ENCODE data around the gene POLD4. TPM values are rescaled to one million over a fixed set of nuclear protein-coding genes. Genes with fewer than 3 reads are reported as not detected.

POLD4 gene
- total RNA-seq, 4 donors from 2014 or later = 57.4 to 115 (median 87.9) TPM

DNA sequence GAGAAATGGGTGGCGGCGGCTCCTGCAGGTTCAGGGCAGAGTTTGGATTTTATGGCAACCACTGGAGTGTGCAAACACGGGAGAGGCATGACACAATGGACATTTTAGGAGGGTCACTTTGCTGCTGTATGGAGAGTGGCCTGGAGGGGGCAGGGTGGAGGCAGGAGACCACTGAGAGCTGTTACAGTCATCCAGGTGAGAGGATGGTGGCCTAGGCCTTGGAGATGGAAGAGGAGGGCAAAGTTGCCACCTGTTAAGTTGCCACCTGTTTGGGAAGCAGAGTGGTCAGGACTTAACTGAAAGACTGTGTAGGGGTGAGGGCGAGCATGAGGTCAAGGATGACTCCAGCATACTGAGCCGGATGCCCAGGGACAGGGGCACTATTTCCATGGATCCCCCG, 36.1 kb upstream of the POLD4 start:
- Histone ChIP-seq H3K27me3 (peaks cover 0 to 8% (median 0%) of the 10 kb centered on the region in 3 donors), H3K9me3 (no peaks in the 10 kb centered on the region), H3K4me1 (peaks cover 5 to 15% of the 10 kb centered on the region in 2 donors), H3K36me3 (no peaks in the 10 kb centered on the region), H3K27ac (no peak overlapping the region), H3K4me3 (no peak overlapping the region)
- intact Hi-C loops (cut with DNase I; ENCODE audit: low total_unique reads) = no loop called here
- ATAC-seq (no peak), DNase-seq (no peak)
- TF ChIP-seq, protein P1, sequence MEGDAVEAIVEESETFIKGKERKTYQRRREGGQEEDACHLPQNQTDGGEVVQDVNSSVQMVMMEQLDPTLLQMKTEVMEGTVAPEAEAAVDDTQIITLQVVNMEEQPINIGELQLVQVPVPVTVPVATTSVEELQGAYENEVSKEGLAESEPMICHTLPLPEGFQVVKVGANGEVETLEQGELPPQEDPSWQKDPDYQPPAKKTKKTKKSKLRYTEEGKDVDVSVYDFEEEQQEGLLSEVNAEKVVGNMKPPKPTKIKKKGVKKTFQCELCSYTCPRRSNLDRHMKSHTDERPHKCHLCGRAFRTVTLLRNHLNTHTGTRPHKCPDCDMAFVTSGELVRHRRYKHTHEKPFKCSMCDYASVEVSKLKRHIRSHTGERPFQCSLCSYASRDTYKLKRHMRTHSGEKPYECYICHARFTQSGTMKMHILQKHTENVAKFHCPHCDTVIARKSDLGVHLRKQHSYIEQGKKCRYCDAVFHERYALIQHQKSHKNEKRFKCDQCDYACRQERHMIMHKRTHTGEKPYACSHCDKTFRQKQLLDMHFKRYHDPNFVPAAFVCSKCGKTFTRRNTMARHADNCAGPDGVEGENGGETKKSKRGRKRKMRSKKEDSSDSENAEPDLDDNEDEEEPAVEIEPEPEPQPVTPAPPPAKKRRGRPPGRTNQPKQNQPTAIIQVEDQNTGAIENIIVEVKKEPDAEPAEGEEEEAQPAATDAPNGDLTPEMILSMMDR (IDR thresholded peaks at IDR 0.05 in 4 of 5, conservative IDR thresholded peaks at IDR 0.05 in 1 of 5) = peak in 4 of 5 experiments; percentile 42 to 59 (median 49)
- no peak for TF ChIP-seq POLR2A (IDR thresholded peaks at IDR 0.05)
- in situ Hi-C loops (cut with MboI; ENCODE audit: low sequenced_read_pairs in 4 of 4) = loop anchor here in 3 of 4 donors (5.0 to 10.0 kb wide), 2 partner anchors 37 to 125 kb away; partner anchors contain the start of genes POLD4 (in 3 of the 3) and GRK2 (in 1 of the 3)

DNA sequence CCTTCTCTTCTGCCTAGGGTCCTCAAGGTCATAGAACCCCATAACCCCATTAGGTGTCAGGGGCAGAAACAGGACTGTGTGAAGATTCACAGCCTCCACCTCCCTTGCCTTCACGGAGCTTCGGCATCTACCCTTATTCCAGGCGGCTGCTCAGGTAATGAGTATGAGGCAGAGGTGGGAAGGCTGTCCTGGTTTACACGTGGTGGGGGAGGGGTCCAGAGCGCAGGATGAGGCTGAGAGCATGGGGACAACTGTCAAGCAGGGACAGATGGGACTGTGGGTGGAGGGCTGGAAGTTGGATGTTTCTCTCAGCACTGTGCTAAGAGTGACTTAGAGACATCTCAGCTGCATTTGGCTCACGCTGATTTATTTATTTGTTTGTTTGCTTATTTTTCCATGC, 34.2 kb upstream of the POLD4 start:
- TF ChIP-seq, protein P1 (IDR thresholded peaks at IDR 0.05 in 4 of 5, conservative IDR thresholded peaks at IDR 0.05 in 1 of 5) = no peak
- TF ChIP-seq POLR2A (IDR thresholded peaks at IDR 0.05) = no peak
- Histone ChIP-seq H3K27ac (no peak overlapping the region), H3K9me3 (no peaks in the 10 kb centered on the region), H3K36me3 (no peaks in the 10 kb centered on the region), H3K4me1 (peaks cover 3 to 13% of the 10 kb centered on the region in 2 donors), H3K27me3 (peaks cover 0 to 10% (median 0%) of the 10 kb centered on the region in 3 donors), H3K4me3 (no peak overlapping the region)
- no peak for ATAC-seq
- no peak for DNase-seq
- in situ Hi-C loops (cut with MboI; ENCODE audit: low sequenced_read_pairs in 4 of 4) (loop anchor here in 3 of 4 donors (5.0 to 10.0 kb wide), 2 partner anchors 35 to 123 kb away; partner anchors contain the start of genes POLD4 (in 3 of the 3) and GRK2 (in 1 of the 3)), intact Hi-C loops (cut with DNase I; ENCODE audit: low total_unique reads) (no loop called here)

DNA sequence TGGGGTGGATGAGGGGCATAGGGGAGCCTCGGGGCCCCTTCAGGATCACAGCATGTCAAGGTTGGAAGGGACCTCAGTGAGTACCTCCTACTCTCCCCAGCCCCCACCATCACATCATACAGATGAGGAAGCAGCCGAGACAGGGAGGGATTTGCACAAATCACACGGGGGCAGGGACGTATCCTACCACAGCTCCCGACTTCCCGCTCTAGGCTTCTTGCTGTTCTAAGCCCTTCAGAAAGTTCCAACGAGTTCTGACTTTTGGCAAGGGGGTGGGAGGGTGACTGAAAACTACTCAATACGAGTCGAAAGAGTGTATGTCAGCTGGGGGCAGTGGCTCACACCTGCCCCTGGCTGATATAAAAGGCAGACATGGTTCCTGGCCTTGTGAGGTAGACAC, 33.7 kb upstream of the POLD4 start:
- ATAC-seq (no peak), DNase-seq (no peak)
- Histone ChIP-seq H3K36me3 (no peaks in the 10 kb centered on the region), H3K27ac (no peak overlapping the region), H3K27me3 (peaks cover 0 to 10% (median 0%) of the 10 kb centered on the region in 3 donors), H3K9me3 (no peaks in the 10 kb centered on the region), H3K4me3 (no peak overlapping the region), H3K4me1 (peaks cover 0 to 9% of the 10 kb centered on the region in 2 donors)
- in situ Hi-C loops (cut with MboI; ENCODE audit: low sequenced_read_pairs in 4 of 4) = loop anchor here in 3 of 4 donors (5.0 to 10.0 kb wide), 2 partner anchors 35 to 122 kb away; partner anchors contain the start of genes POLD4 (in 3 of the 3) and GRK2 (in 1 of the 3)
- TF ChIP-seq, protein P1 (IDR thresholded peaks at IDR 0.05 in 4 of 5, conservative IDR thresholded peaks at IDR 0.05 in 1 of 5) = no peak
- TF ChIP-seq POLR2A (IDR thresholded peaks at IDR 0.05) = no peak
- intact Hi-C loops (cut with DNase I; ENCODE audit: low total_unique reads) = no loop called here

DNA sequence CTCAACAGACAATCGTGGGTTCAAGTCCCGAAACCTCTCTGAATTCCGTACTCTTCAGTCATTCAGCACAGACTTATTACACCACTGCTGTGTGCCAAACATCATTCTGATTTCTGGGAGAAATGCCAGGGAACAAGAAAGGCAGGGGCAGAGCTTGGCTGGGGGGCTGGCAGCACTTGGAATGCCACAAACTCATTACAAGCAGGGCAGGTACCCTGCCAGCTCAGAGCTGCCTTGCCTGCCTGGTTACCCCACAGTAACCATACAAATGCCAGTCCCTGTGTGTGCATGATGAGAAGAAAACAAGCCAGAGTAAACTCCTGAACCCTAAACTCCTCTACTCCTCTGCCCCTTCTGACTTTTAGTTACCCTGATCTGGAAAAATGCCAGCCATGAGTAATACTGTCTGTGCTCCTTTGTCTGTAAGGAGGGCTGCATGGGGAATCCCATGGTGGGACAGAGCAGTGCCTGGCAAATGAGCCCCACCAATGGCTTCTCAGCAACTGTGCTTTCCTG, 31.6 kb upstream of the POLD4 start:
- Histone ChIP-seq H3K9me3 (no peaks in the 10 kb centered on the region), H3K4me1 (no peaks in the 10 kb centered on the region), H3K4me3 (no peak overlapping the region), H3K27me3 (peaks cover 0 to 10% (median 0%) of the 10 kb centered on the region in 3 donors), H3K27ac (no peak overlapping the region), H3K36me3 (no peaks in the 10 kb centered on the region)
- intact Hi-C loops (cut with DNase I; ENCODE audit: low total_unique reads) = no loop called here
- TF ChIP-seq, protein P1 (IDR thresholded peaks at IDR 0.05 in 4 of 5, conservative IDR thresholded peaks at IDR 0.05 in 1 of 5) = no peak
- no peak for TF ChIP-seq POLR2A (IDR thresholded peaks at IDR 0.05)
- ATAC-seq (no peak), DNase-seq (no peak)
- in situ Hi-C loops (cut with MboI; ENCODE audit: low sequenced_read_pairs in 4 of 4) = loop anchor here in 3 of 4 donors (5.0 to 10.0 kb wide), 3 partner anchors 33 to 123 kb away; partner anchors contain the start of genes POLD4 (in 3 of the 3) and GRK2 (in 1 of the 3)
